K562 (cell line): ENCODE measurements around the gene SPARC. TPM values are rescaled to one million over a fixed set of nuclear protein-coding genes. Genes with fewer than 3 reads are reported as not detected.

Experiments
- ATAC-seq: fragments of 200-7000 bp; cut with Tn5 transposase; 3 replicates; pipeline ENCODE4 v1.9.1; 2020; ENCODE audit warnings: moderate library complexity
- BruUV-seq: library from RNA; stranded (reverse); fragments of 400-500 nt; replicated peaks from 2 replicates; lab custom pipeline; 2021; lab: Mats Ljungman, UMichigan
- CTCF ChIA-PET: fragments of 300-600 bp; formaldehyde crosslinking; extraction: SDS; loops from one replicate; lab custom pipeline; 2021; ENCODE audit warnings: low intra/inter-chr PET ratio; lab: Yijun Ruan, JAX
- POLR2A ChIA-PET: fragments of 300-600, 350-650 bp; sonication (Branson Sonifier 250); formaldehyde crosslinking; extraction: SDS; loops from one replicate; lab custom pipeline; 2021; ENCODE audit warnings: antibody characterized with exemption, inconsistent platforms; lab: Yijun Ruan, JAX
- DNase-seq, 4 experiments: peaks; one replicate each; pipeline versions ENCODE4 v3.0.0 to v3.0.0-alpha.2; 2011 to 2018; ENCODE audit warnings: low spot score in 3 of 4, mixed read lengths in 3 of 4; ENCODE audit errors: extremely low read depth in 1 of 4
- FAIRE-seq: peaks from 2 replicates; lab custom pipeline; 2011; peaks lifted over from hg19 to GRCh38; lab: Jason Lieb, UNC
- H2AFZ ChIP-seq: 2 replicates; pipeline ENCODE4 v1.6.0; 2011; ENCODE audit warnings: low read depth, low read length, control low read depth, inconsistent platforms
- H3K27ac ChIP-seq: fragments of 200-600 bp; 3 replicates; pipeline ENCODE4 v1.8.0; 2011; ENCODE audit warnings: low read depth, mild to moderate bottlenecking, control low read depth, inconsistent platforms, low read length, moderate library complexity, mixed read lengths; ENCODE audit errors: extremely low read depth
- H3K27me3 ChIP-seq, 2 experiments: fragments of 300-600 bp in 1 of 2; 2 replicates in 1 of 2; 3 replicates in 1 of 2; pipeline versions ENCODE4 v1.6.0 to v1.8.0; 2011; ENCODE audit warnings: inconsistent platforms in 2 of 2, low read length in 2 of 2, mild to moderate bottlenecking in 1 of 2, mixed read lengths in 1 of 2, moderate library complexity in 1 of 2; ENCODE audit not compliant: control insufficient read depth in 2 of 2, insufficient read depth in 2 of 2
- H3K36me3 ChIP-seq: fragments of 300-600 bp; 3 replicates; pipeline ENCODE4 v1.8.0; 2011; ENCODE audit warnings: mild to moderate bottlenecking, low read length, inconsistent platforms; ENCODE audit not compliant: control insufficient read depth, insufficient read depth
- H3K4me1 ChIP-seq, 2 experiments: fragments of 200-600 bp in 1 of 2; replicated peaks in 1 of 2; 2 replicates in 1 of 2; 3 replicates in 1 of 2; pipeline versions ENCODE4 v1.5.1 to v1.8.0; 2011; ENCODE audit warnings: inconsistent platforms in 2 of 2, low read length in 2 of 2, mild to moderate bottlenecking in 1 of 2, mixed read lengths in 1 of 2, moderate library complexity in 1 of 2; ENCODE audit not compliant: control insufficient read depth in 2 of 2, insufficient read depth in 2 of 2
- H3K4me2 ChIP-seq: 2 replicates; pipeline ENCODE4 v1.6.1; 2011; ENCODE audit warnings: low read length, control low read depth, inconsistent platforms, mixed read lengths; ENCODE audit not compliant: insufficient read depth
- H3K4me3 ChIP-seq: fragments of 200-600 bp; sonication (generic), shearing (Covaris generic); 2 replicates; pipeline ENCODE4 v1.5.1; 2016; ENCODE audit warnings: control low read depth, inconsistent platforms
- H3K79me2 ChIP-seq: fragments of 200-600 bp; 3 replicates; pipeline ENCODE4 v1.8.0; 2011; ENCODE audit warnings: low read length, inconsistent platforms; ENCODE audit not compliant: control insufficient read depth, insufficient read depth
- H3K9ac ChIP-seq, 2 experiments: 2 replicates each; pipeline versions ENCODE4 v1.6.0 to v1.6.1; 2011; ENCODE audit warnings: low read depth in 2 of 2, low read length in 2 of 2, control low read depth in 1 of 2, inconsistent platforms in 1 of 2, mild to moderate bottlenecking in 1 of 2, mixed read lengths in 1 of 2; ENCODE audit not compliant: insufficient read depth in 1 of 2
- H3K9me1 ChIP-seq: one replicate; pipeline ENCODE4 v1.6.0; 2011; ENCODE audit warnings: inconsistent platforms, mild to moderate bottlenecking, low read length, moderate library complexity; ENCODE audit not compliant: control insufficient read depth, insufficient read depth
- H3K9me3 ChIP-seq: replicated peaks from 2 replicates; pipeline ENCODE4 v1.5.1; 2011; ENCODE audit warnings: low read depth, low read length, inconsistent platforms; ENCODE audit not compliant: control insufficient read depth, insufficient read depth
- H4K20me1 ChIP-seq: replicated peaks from 2 replicates; pipeline ENCODE4 v1.6.1; 2011; ENCODE audit warnings: low read length, inconsistent platforms, mixed read lengths; ENCODE audit not compliant: control insufficient read depth, insufficient read depth
- ATF4 ChIP-seq: fragments of 450-650 bp; formaldehyde crosslinking; IDR thresholded peaks from 2 replicates; pipeline ENCODE4 v1.4.0; 2022; ENCODE audit warnings: mild to moderate bottlenecking, moderate library complexity
- BHLHE40 ChIP-seq: IDR thresholded peaks from 2 replicates; pipeline ENCODE4 v1.6.1; 2011; ENCODE audit warnings: low read length, improper control_type of control experiment
- CHD4 ChIP-seq: fragments of 200-600 bp; sonication (generic); IDR thresholded peaks from 3 replicates; pipeline ENCODE4 v1.6.1; 2012; ENCODE audit warnings: low read depth, mild to moderate bottlenecking, mixed read lengths, low read length, inconsistent platforms; ENCODE audit not compliant: insufficient read depth, insufficient replicate concordance, poor library complexity, severe bottlenecking
- FOXP4 ChIP-seq: sonication (generic); formaldehyde crosslinking; IDR thresholded peaks from 2 replicates; pipeline ENCODE4 v1.8.0; 2022; ENCODE audit warnings: mild to moderate bottlenecking, missing genetic modification reagents, borderline replicate concordance
- KDM4B ChIP-seq, 2 experiments: fragments of 450-650 bp in 1 of 2; sonication (generic) in 1 of 2; IDR thresholded peaks; 2 replicates each; pipeline ENCODE4 v1.6.1; 2016 to 2017; ENCODE audit warnings: borderline replicate concordance in 2 of 2, antibody characterized with exemption in 1 of 2, low read depth in 1 of 2, mild to moderate bottlenecking in 1 of 2
- MEF2D ChIP-seq: conservative IDR thresholded peaks from 2 replicates; pipeline ENCODE4 v1.6.1; 2016; ENCODE audit warnings: low read depth, missing genetic modification characterization, missing compliant biosample characterization
- MTA1 ChIP-seq: fragments of 450-650 bp; IDR thresholded peaks from 2 replicates; pipeline ENCODE4 v1.6.1; 2017; ENCODE audit warnings: borderline replicate concordance
- SMARCA5 ChIP-seq: fragments of 450-650 bp; IDR thresholded peaks from 2 replicates; pipeline ENCODE4 v1.6.1; 2016
- SNIP1 ChIP-seq: fragments of 450-650 bp; IDR thresholded peaks from 2 replicates; pipeline ENCODE4 v1.7.1; 2017; ENCODE audit warnings: low read depth, mild to moderate bottlenecking
- ZNF3 ChIP-seq: fragments of 250-450 bp; sonication (Bioruptor Pico); IDR thresholded peaks from 2 replicates; pipeline ENCODE4 v1.5.0; 2021; ENCODE audit warnings: mild to moderate bottlenecking, moderate library complexity
- ZNF324 ChIP-seq: fragments of 250-450 bp; sonication (Bioruptor Pico); IDR thresholded peaks from 2 replicates; pipeline ENCODE4 v1.4.0; 2020; ENCODE audit warnings: mild to moderate bottlenecking
- ZNF398 ChIP-seq: fragments of 250-450 bp; sonication (Bioruptor Pico); IDR thresholded peaks from 2 replicates; pipeline ENCODE4 v1.8.0; 2021; ENCODE audit warnings: moderate library complexity, mild to moderate bottlenecking, inconsistent platforms
- whole genome bisulfite sequencing: fragments of 100-300 bp; shearing (Covaris generic); methylation state at CpG from one replicate; pipeline ENCODE4 v1.1.6; 2016; ENCODE audit warnings: low coverage, mixed read lengths; ENCODE audit not compliant: insufficient coverage; ENCODE audit errors: missing lambda C conversion rate; 5-methylcytosine and 5-hydroxymethylcytosine counted together
- in situ Hi-C: fragments of 300-500 bp; cut with MboI; formaldehyde crosslinking; loops from 4 replicates; pipeline ENCODE4 v1.15.0; 2018; ENCODE audit warnings: inconsistent platforms, mixed read lengths
- intact Hi-C: fragments of 100-400 bp; cut with micrococcal nuclease; formaldehyde crosslinking; loops from 2 replicates; pipeline ENCODE4 v1.14.2; 2022
- polyA plus RNA-seq, 8 experiments: library from polyadenylated mRNA; depleted of rRNA in 4 of 8; stranded (reverse) in 5 of 8; unstranded in 3 of 8; fragments of >200 nt; fragmentation: Nextera tagmentation in 2 of 8; fragmentation: Illumina TruSeq in 1 of 8; extraction: Ambion mirVana in 2 of 8; extraction: Trizol in 1 of 8; gene quantifications; 2 replicates each; pipeline versions ENCODE4 v1.2.1 to v1.2.3, GENCODE V29; 2011 to 2014; ENCODE audit warnings: inconsistent platforms in 1 of 8, missing spikeins in 1 of 8
- total RNA-seq, 7 experiments: library from RNA; depleted of rRNA in 6 of 7; stranded (reverse); fragments of >200 nt in 6 of 7; fragmentation: Illumina TruSeq in 2 of 7; extraction: Trizol in 2 of 7; gene quantifications; 2 replicates each; pipeline versions ENCODE4 v1.2.1 to v1.2.3, GENCODE V29; 2011 to 2021; ENCODE audit warnings: low replicate concordance in 1 of 7

Gene SPARC
- total and polyA plus RNA-seq, 9 of the 15 experiments (the other 6 are each of a cell fraction or from before 2014, with no cell fraction given) = 6.1 to 35.6 (median 12.2) TPM

GRCh38 chr5:151663617-151664293 is 23.0 kb downstream of the SPARC start (continued):
- TF ChIP-seq CHD4 (no peak), MEF2D (tag) (peak; percentile 40; the same call in 1 of the 2 replicates), BHLHE40 (no peak), SMARCA5 (no peak), ZNF3 (no peak)

- Histone ChIP-seq H3K27me3 (peaks cover 2 to 14% of the 10 kb centered on the region in 2 experiments; a peak in 3 of 5 replicates), H3K9ac (no peak overlapping the region), H3K4me3 (no peak overlapping the region), H3K27ac (no peak overlapping the region), H4K20me1 (no peaks in the 10 kb centered on the region; the same call in 1 of the 2 replicates), H2AFZ (0 out of 2 replicates have a peak overlapping the region, but pooled peaks have one; percentile 42), H3K36me3 (no peaks in the 10 kb centered on the region), H3K4me1 (no peaks in the 10 kb centered on the region; a peak in 2 of 5 replicates), H3K4me2 (no peak overlapping the region), H3K9me1 (no peaks in the 10 kb centered on the region), H3K79me2 (no peaks in the 10 kb centered on the region), H3K9me3 (no peaks in the 10 kb centered on the region)
- POLR2A ChIA-PET = no interaction called here
- no peak for FAIRE-seq
- whole genome bisulfite sequencing = 19% methylated on average over 4 of the region's 4 CpGs
- CTCF ChIA-PET = no interaction called here
- no peak for DNase-seq
- intact Hi-C loops = no loop called here
- TF ChIP-seq ZNF398 (no peak), KDM4B (IDR thresholded peaks at IDR 0.05; ENCODE audit: borderline replicate concordance in 2 of 2, low read depth in 1 of 2) (no peak), SNIP1 (no peak), ZNF324 (CRISPR knock-in tag) (no peak), ATF4 (CRISPR knock-in tag) (no peak), MTA1 (no peak), FOXP4 (CRISPR knock-in tag) (no peak)
- no TSS peak for BruUV-seq
- ATAC-seq = no peak
- in situ Hi-C loops = loop anchor here (5.0 kb wide), 1 partner anchor 79 kb away; no protein-coding TSS in a partner anchor
Measured at GRCh38 chr5:151662805-151663204, 23.9 kb downstream of the SPARC start.
